Gastrocnemius medialis (tissue), 4 donors: ENCODE data around the gene SNCAIP.

Experiments used
- POLR2A ChIP-seq, 2 donors: fragments of 450-650 bp; IDR thresholded peaks; one replicate each; pipeline ENCODE4 v1.6.1; 2017; ENCODE audit warnings: antibody characterized with exemption in 2 of 2, mild to moderate bottlenecking in 2 of 2, moderate library complexity in 2 of 2
- TF ChIP-seq, protein P1 (sequence below), 5 experiments: fragments of 450-650 bp in 3 of 5; fragments of 200-600 bp in 2 of 5; sonication (generic) in 2 of 5; IDR thresholded peaks in 4 of 5; conservative IDR thresholded peaks in 1 of 5; 1 replicate in 4 of 5; 2 replicates in 1 of 5; pipeline ENCODE4 v1.5.1; 2016 to 2019; ENCODE audit warnings: antibody characterized with exemption in 5 of 5, mild to moderate bottlenecking in 3 of 5, moderate library complexity in 3 of 5

DNA sequence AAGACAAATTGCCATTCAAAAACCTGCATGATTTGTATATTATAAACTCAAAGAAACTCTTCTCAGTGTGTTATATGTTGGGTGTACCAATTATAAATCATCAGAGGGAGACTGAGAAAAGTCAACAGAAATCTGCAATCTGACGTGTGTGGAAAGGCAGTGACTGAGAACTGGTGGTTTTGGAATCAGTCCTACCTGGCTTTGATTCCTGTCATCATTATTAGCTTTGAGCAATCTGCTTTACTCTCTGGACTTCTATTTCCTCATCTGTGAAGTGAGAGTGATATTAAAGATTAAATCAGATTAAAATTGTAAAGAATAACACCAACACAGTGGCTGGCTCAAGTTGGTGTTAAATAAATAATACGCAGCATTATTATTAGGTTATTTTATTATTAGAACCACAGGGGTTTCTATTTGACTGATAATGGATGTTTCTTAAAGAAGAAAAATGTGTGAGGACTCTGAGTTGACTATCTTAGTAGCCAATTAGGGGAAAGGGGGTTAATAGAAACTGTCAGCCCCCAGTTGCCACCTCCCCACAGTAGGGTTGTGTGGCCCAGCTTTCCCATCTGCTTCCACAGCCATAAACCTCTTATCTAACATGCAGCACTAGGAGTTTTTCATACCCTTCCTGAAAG is 59.6 kb downstream of the SNCAIP start:
- TF ChIP-seq, protein P1, sequence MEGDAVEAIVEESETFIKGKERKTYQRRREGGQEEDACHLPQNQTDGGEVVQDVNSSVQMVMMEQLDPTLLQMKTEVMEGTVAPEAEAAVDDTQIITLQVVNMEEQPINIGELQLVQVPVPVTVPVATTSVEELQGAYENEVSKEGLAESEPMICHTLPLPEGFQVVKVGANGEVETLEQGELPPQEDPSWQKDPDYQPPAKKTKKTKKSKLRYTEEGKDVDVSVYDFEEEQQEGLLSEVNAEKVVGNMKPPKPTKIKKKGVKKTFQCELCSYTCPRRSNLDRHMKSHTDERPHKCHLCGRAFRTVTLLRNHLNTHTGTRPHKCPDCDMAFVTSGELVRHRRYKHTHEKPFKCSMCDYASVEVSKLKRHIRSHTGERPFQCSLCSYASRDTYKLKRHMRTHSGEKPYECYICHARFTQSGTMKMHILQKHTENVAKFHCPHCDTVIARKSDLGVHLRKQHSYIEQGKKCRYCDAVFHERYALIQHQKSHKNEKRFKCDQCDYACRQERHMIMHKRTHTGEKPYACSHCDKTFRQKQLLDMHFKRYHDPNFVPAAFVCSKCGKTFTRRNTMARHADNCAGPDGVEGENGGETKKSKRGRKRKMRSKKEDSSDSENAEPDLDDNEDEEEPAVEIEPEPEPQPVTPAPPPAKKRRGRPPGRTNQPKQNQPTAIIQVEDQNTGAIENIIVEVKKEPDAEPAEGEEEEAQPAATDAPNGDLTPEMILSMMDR (IDR thresholded peaks at IDR 0.05 in 4 of 5, conservative IDR thresholded peaks at IDR 0.05 in 1 of 5), result no peak
- no peak for TF ChIP-seq POLR2A (IDR thresholded peaks at IDR 0.05)
